Measurements from ENCODE around the gene PLCZ1.

The PLCZ1 gene

GRCh38 chr12:18676141-18676540, 61.7 kb downstream of the PLCZ1 start:
- H2AFZ ChIP-seq (ENCODE audit: low read depth, low read length): no peak overlapping the region

GRCh38 chr12:18658829-18659228, 79.0 kb downstream of the PLCZ1 start:
- Histone ChIP-seq H2AK5ac (ENCODE audit: low read length, severe bottlenecking) (no peak overlapping the region), H3K9ac (ENCODE audit: low read length) (no peak overlapping the region)
- no peak for DNase-seq

More at GRCh38 chr12:18676141-18676540, 61.7 kb downstream of the PLCZ1 start:
- Histone ChIP-seq H4K91ac (ENCODE audit: low read length) (no peak overlapping the region), H3K27me3 (ENCODE audit: control insufficient read depth in 1 of 2, insufficient read depth in 1 of 2, low read length in 2 of 2) (no peaks in the 10 kb centered on the region), H2BK5ac (ENCODE audit: low read depth, low read length, poor library complexity, severe bottlenecking) (no peak overlapping the region), H4K8ac (ENCODE audit: low read length) (no peak overlapping the region), H3K18ac (ENCODE audit: low read depth in 1 of 2, low read length in 2 of 2) (no peak overlapping the region), H2AK5ac (ENCODE audit: low read length, severe bottlenecking) (no peak overlapping the region), H2BK120ac (ENCODE audit: low read depth, low read length) (no peak overlapping the region), H2BK12ac (ENCODE audit: low read length in 2 of 2) (no peak overlapping the region), H3K14ac (ENCODE audit: low read length in 2 of 2) (no peak overlapping the region), H2BK15ac (ENCODE audit: low read depth, poor library complexity, severe bottlenecking) (no peak overlapping the region), H3K9ac (ENCODE audit: low read length) (no peak overlapping the region), H3K4me1 (ENCODE audit: control insufficient read depth, insufficient read depth, low read depth, low read length) (no peaks in the 10 kb centered on the region), H3K36me3 (ENCODE audit: control insufficient read depth in 1 of 2, insufficient read depth in 2 of 2, low read depth in 1 of 2, low read length in 2 of 2) (no peaks in the 10 kb centered on the region), H3K23ac (ENCODE audit: low read length in 2 of 2) (no peak overlapping the region), H3K9me3 (ENCODE audit: control insufficient read depth, low read length) (no peaks in the 10 kb centered on the region), H3K4ac (ENCODE audit: low read depth in 1 of 2, low read length in 2 of 2) (no peak overlapping the region), H3K4me2 (ENCODE audit: low read length, poor library complexity, severe bottlenecking) (no peak overlapping the region), H3K27ac (ENCODE audit: low read length, poor library complexity, severe bottlenecking) (no peak overlapping the region), H3K4me3 (ENCODE audit: insufficient read depth in 1 of 2, low read depth in 1 of 2, low read length in 2 of 2) (no peak overlapping the region), H3K79me1 (replicated peaks; ENCODE audit: low read length, poor library complexity, severe bottlenecking) (no peaks in the 10 kb centered on the region)
- DNase-seq: no peak

GRCh38 chr12:18658179-18658578, 79.6 kb downstream of the PLCZ1 start:
- no peak overlapping the region for H3K18ac ChIP-seq (ENCODE audit: low read depth in 1 of 2, low read length in 2 of 2)
- no peak overlapping the region for H2BK12ac ChIP-seq (ENCODE audit: low read length in 2 of 2)
- no peak overlapping the region for H3K23ac ChIP-seq (ENCODE audit: low read length in 2 of 2)
- no peak for DNase-seq
- H3K36me3 ChIP-seq (ENCODE audit: control insufficient read depth in 1 of 2, insufficient read depth in 2 of 2, low read depth in 1 of 2, low read length in 2 of 2): no peaks in the 10 kb centered on the region
- H3K9me3 ChIP-seq (ENCODE audit: control insufficient read depth, low read length): peaks cover 15% of the 10 kb centered on the region
- H3K4me3 ChIP-seq (ENCODE audit: insufficient read depth in 1 of 2, low read depth in 1 of 2, low read length in 2 of 2): no peak overlapping the region
- no peak overlapping the region for H4K91ac ChIP-seq (ENCODE audit: low read length)
- H3K4me1 ChIP-seq (ENCODE audit: control insufficient read depth, insufficient read depth, low read depth, low read length): no peaks in the 10 kb centered on the region
- H2AK5ac ChIP-seq (ENCODE audit: low read length, severe bottlenecking): no peak overlapping the region
- no peak overlapping the region for H3K27ac ChIP-seq (ENCODE audit: low read length, poor library complexity, severe bottlenecking)
- H3K79me1 ChIP-seq (replicated peaks; ENCODE audit: low read length, poor library complexity, severe bottlenecking): no peaks in the 10 kb centered on the region
- H4K8ac ChIP-seq (ENCODE audit: low read length): no peak overlapping the region
- no peaks in the 10 kb centered on the region for H3K27me3 ChIP-seq (ENCODE audit: control insufficient read depth in 1 of 2, insufficient read depth in 1 of 2, low read length in 2 of 2)
- no peak overlapping the region for H3K4me2 ChIP-seq (ENCODE audit: low read length, poor library complexity, severe bottlenecking)
- H2BK120ac ChIP-seq (ENCODE audit: low read depth, low read length): no peak overlapping the region
- no peak overlapping the region for H3K4ac ChIP-seq (ENCODE audit: low read depth in 1 of 2, low read length in 2 of 2)
- no peak overlapping the region for H2AFZ ChIP-seq (ENCODE audit: low read depth, low read length)
- no peak overlapping the region for H3K9ac ChIP-seq (ENCODE audit: low read length)
- no peak overlapping the region for H3K14ac ChIP-seq (ENCODE audit: low read length in 2 of 2)
- no peak overlapping the region for H2BK15ac ChIP-seq (ENCODE audit: low read depth, poor library complexity, severe bottlenecking)
- WGBS: 77% methylated on average over 2 of the region's 2 CpGs
- no peak overlapping the region for H2BK5ac ChIP-seq (ENCODE audit: low read depth, low read length, poor library complexity, severe bottlenecking)

More at GRCh38 chr12:18658829-18659228, 79.0 kb downstream of the PLCZ1 start:
- Histone ChIP-seq H3K27me3 (ENCODE audit: control insufficient read depth in 1 of 2, insufficient read depth in 1 of 2, low read length in 2 of 2) (no peaks in the 10 kb centered on the region), H2AFZ (ENCODE audit: low read depth, low read length) (no peak overlapping the region), H2BK12ac (ENCODE audit: low read length in 2 of 2) (no peak overlapping the region), H3K27ac (ENCODE audit: low read length, poor library complexity, severe bottlenecking) (no peak overlapping the region), H4K8ac (ENCODE audit: low read length) (no peak overlapping the region), H3K4ac (ENCODE audit: low read depth in 1 of 2, low read length in 2 of 2) (no peak overlapping the region), H2BK120ac (ENCODE audit: low read depth, low read length) (no peak overlapping the region), H3K4me2 (ENCODE audit: low read length, poor library complexity, severe bottlenecking) (no peak overlapping the region), H3K4me1 (ENCODE audit: control insufficient read depth, insufficient read depth, low read depth, low read length) (no peaks in the 10 kb centered on the region), H3K14ac (ENCODE audit: low read length in 2 of 2) (no peak overlapping the region), H3K79me1 (replicated peaks; ENCODE audit: low read length, poor library complexity, severe bottlenecking) (no peaks in the 10 kb centered on the region), H3K36me3 (ENCODE audit: control insufficient read depth in 1 of 2, insufficient read depth in 2 of 2, low read depth in 1 of 2, low read length in 2 of 2) (no peaks in the 10 kb centered on the region), H3K9me3 (ENCODE audit: control insufficient read depth, low read length) (peaks cover 15% of the 10 kb centered on the region), H2BK15ac (ENCODE audit: low read depth, poor library complexity, severe bottlenecking) (no peak overlapping the region), H3K23ac (ENCODE audit: low read length in 2 of 2) (no peak overlapping the region), H3K4me3 (ENCODE audit: insufficient read depth in 1 of 2, low read depth in 1 of 2, low read length in 2 of 2) (no peak overlapping the region), H4K91ac (ENCODE audit: low read length) (no peak overlapping the region), H2BK5ac (ENCODE audit: low read depth, low read length, poor library complexity, severe bottlenecking) (no peak overlapping the region), H3K18ac (ENCODE audit: low read depth in 1 of 2, low read length in 2 of 2) (no peak overlapping the region)

- H2BK5ac ChIP-seq (ENCODE audit: low read depth, low read length, poor library complexity, severe bottlenecking): no peak overlapping the region
- no peaks in the 10 kb centered on the region for H3K36me3 ChIP-seq (ENCODE audit: control insufficient read depth in 1 of 2, insufficient read depth in 2 of 2, low read depth in 1 of 2, low read length in 2 of 2)
- no peaks in the 10 kb centered on the region for H3K4me1 ChIP-seq (ENCODE audit: control insufficient read depth, insufficient read depth, low read depth, low read length)
- no peak overlapping the region for H4K91ac ChIP-seq (ENCODE audit: low read length)
- no peak overlapping the region for H3K23ac ChIP-seq (ENCODE audit: low read length in 2 of 2)
- H3K4me3 ChIP-seq (ENCODE audit: insufficient read depth in 1 of 2, low read depth in 1 of 2, low read length in 2 of 2): no peak overlapping the region
- peaks cover 0 to 4% of the 10 kb centered on the region in 2 experiments for H3K27me3 ChIP-seq (ENCODE audit: control insufficient read depth in 1 of 2, insufficient read depth in 1 of 2, low read length in 2 of 2)
- H2BK120ac ChIP-seq (ENCODE audit: low read depth, low read length): no peak overlapping the region
- H3K27ac ChIP-seq (ENCODE audit: low read length, poor library complexity, severe bottlenecking): no peak overlapping the region
- no peak overlapping the region for H2AK5ac ChIP-seq (ENCODE audit: low read length, severe bottlenecking)
- H2BK15ac ChIP-seq (ENCODE audit: low read depth, poor library complexity, severe bottlenecking): no peak overlapping the region
- no peaks in the 10 kb centered on the region for H3K79me1 ChIP-seq (replicated peaks; ENCODE audit: low read length, poor library complexity, severe bottlenecking)
- no peak overlapping the region for H3K9ac ChIP-seq (ENCODE audit: low read length)
- H2BK12ac ChIP-seq (ENCODE audit: low read length in 2 of 2): no peak overlapping the region
- H2AFZ ChIP-seq (ENCODE audit: low read depth, low read length): no peak overlapping the region
- no peak overlapping the region for H3K18ac ChIP-seq (ENCODE audit: low read depth in 1 of 2, low read length in 2 of 2)
- H3K4ac ChIP-seq (ENCODE audit: low read depth in 1 of 2, low read length in 2 of 2): no peak overlapping the region
- H4K8ac ChIP-seq (ENCODE audit: low read length): no peak overlapping the region
- WGBS: 50% methylated on average over 2 of the region's 4 CpGs
- no peak for DNase-seq
- H3K9me3 ChIP-seq (ENCODE audit: control insufficient read depth, low read length): peaks cover 10% of the 10 kb centered on the region
- H3K14ac ChIP-seq (ENCODE audit: low read length in 2 of 2): no peak overlapping the region
- H3K4me2 ChIP-seq (ENCODE audit: low read length, poor library complexity, severe bottlenecking): no peak overlapping the region
Observed at GRCh38 chr12:18655351-18655750, 82.5 kb downstream of the PLCZ1 start.

All from mesenchymal stem cell (in vitro differentiated cells and primary cell).